ENCODE data around the gene NXN. TPM values are rescaled to one million over a fixed set of nuclear protein-coding genes. Genes with fewer than 3 reads are reported as not detected.
"Not testable (repeated sequence)": the region's sequence is repeated elsewhere in the genome, so short reads cannot be mapped to it uniquely, and the experiment has no call there.

NXN gene
- total RNA-seq, 1 experiment from 2014 or later, result 6.0 TPM

DNA sequence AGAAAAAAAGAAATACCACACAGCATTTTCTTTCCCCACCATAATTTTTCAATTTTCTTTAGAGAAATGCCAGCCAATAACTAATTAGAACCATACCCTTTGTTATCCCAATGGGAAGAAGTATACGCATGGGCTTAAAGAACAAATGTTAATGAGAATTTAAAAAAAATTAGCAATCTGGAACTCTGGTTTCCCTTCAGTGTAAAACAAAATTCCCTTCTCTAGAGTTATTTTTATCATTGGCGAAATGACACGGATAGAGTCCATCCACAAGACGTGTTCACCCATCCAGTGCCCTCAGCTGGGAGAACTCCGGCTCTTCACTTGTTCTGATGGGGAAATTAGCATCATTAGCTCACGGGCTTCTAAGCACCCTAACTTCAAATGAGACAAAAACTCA is 3.3 kb downstream of the NXN start:
- TF ChIP-seq, protein P1, sequence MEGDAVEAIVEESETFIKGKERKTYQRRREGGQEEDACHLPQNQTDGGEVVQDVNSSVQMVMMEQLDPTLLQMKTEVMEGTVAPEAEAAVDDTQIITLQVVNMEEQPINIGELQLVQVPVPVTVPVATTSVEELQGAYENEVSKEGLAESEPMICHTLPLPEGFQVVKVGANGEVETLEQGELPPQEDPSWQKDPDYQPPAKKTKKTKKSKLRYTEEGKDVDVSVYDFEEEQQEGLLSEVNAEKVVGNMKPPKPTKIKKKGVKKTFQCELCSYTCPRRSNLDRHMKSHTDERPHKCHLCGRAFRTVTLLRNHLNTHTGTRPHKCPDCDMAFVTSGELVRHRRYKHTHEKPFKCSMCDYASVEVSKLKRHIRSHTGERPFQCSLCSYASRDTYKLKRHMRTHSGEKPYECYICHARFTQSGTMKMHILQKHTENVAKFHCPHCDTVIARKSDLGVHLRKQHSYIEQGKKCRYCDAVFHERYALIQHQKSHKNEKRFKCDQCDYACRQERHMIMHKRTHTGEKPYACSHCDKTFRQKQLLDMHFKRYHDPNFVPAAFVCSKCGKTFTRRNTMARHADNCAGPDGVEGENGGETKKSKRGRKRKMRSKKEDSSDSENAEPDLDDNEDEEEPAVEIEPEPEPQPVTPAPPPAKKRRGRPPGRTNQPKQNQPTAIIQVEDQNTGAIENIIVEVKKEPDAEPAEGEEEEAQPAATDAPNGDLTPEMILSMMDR (conservative IDR thresholded peaks at IDR 0.05; ENCODE audit: low read depth, low read length), result no peak
- TF ChIP-seq EZH2 (IDR thresholded peaks at IDR 0.05; ENCODE audit: borderline replicate concordance, low read depth, low read length, poor library complexity, severe bottlenecking), result no peak
- Histone ChIP-seq H3K27me3 (replicated peaks; ENCODE audit: insufficient read depth, low read depth, low read length, poor library complexity) (peaks cover 48% of the 10 kb centered on the region), H3K4me1 (ENCODE audit: insufficient read depth, low read length, poor library complexity, severe bottlenecking) (peaks cover 8% of the 10 kb centered on the region), H3K36me3 (ENCODE audit: insufficient read depth, low read length, poor library complexity, severe bottlenecking) (no peaks in the 10 kb centered on the region), H3K9me3 (ENCODE audit: low read depth, low read length, poor library complexity, severe bottlenecking) (no peaks in the 10 kb centered on the region), H3K27ac (ENCODE audit: low read depth, low read length, poor library complexity, severe bottlenecking) (no peak overlapping the region), H3K4me3 (ENCODE audit: low read depth, low read length, poor library complexity, severe bottlenecking) (no peak overlapping the region)
- intact Hi-C loops (cut with micrococcal nuclease; ENCODE audit: unreplicated experiment), result no loop called here
- ChIA-PET CTCF (no interaction called here), POLR2A (ENCODE audit: low non-redundant PET) (no interaction called here)
- DNase-seq (ENCODE audit: low spot score), result no peak
- no TSS peak for BruUV-seq (replicated peaks)

DNA sequence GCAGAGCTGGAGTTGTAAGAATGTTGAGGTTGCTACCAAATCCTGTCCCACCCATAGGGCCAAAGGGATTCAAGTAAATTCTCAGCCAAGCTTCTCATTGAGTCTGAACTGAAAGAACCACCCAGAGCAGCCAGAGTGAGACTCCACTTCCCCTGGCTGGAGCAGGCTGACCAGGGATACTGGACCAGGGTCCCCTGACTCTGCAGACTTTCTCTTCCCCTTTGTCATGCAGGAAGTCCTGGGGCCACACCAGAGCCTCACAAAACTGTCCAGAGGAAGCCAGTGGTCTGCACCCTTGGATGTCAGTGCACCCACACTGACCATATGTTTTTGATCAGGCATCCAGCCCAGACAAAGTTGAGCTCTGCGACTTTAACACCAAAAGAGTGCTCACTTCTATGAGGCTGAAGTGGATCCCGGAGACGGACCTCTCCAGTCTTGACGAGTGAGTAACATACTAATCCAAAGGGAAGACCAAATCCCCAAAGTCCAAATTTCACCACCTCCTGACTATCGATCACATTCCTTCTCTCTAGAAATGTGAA is 4.1 kb downstream of the NXN start:
- Histone ChIP-seq H3K4me3 (ENCODE audit: low read depth, low read length, poor library complexity, severe bottlenecking) (no peak overlapping the region), H3K27ac (ENCODE audit: low read depth, low read length, poor library complexity, severe bottlenecking) (no peak overlapping the region), H3K36me3 (ENCODE audit: insufficient read depth, low read length, poor library complexity, severe bottlenecking) (no peaks in the 10 kb centered on the region), H3K27me3 (replicated peaks; ENCODE audit: insufficient read depth, low read depth, low read length, poor library complexity) (peaks cover 56% of the 10 kb centered on the region), H3K9me3 (ENCODE audit: low read depth, low read length, poor library complexity, severe bottlenecking) (no peaks in the 10 kb centered on the region), H3K4me1 (ENCODE audit: insufficient read depth, low read length, poor library complexity, severe bottlenecking) (peaks cover 8% of the 10 kb centered on the region)
- TF ChIP-seq EZH2 (IDR thresholded peaks at IDR 0.05; ENCODE audit: borderline replicate concordance, low read depth, low read length, poor library complexity, severe bottlenecking), result no peak
- TF ChIP-seq, protein P1 (conservative IDR thresholded peaks at IDR 0.05; ENCODE audit: low read depth, low read length), result no peak
- intact Hi-C loops (cut with micrococcal nuclease; ENCODE audit: unreplicated experiment), result no loop called here
- POLR2A ChIA-PET (ENCODE audit: low non-redundant PET), result no interaction called here
- no TSS peak for BruUV-seq (replicated peaks)
- CTCF ChIA-PET, result no interaction called here
- DNase-seq (ENCODE audit: low spot score), result no peak

DNA sequence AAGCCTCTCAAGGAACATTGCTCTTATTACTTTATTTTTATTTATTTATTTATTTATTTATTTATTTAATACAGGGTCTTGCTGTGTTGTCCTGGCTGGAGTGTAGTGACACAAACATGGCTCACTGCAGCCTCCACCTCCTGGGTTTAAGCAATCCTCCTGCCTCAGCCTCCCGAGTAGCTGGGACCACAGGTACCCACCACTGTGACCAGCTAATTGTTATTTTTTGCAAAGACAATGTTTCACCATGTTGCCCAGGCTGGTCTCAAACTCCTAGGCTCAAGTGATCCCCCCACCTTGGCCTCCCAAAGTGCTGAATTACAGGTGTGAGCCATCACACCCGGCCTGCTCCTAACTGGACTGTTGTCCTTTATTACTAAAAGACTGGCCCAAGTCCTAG is 4.8 kb downstream of the NXN start:
- DNase-seq (ENCODE audit: low spot score); H3K27ac ChIP-seq (ENCODE audit: low read depth, low read length, poor library complexity, severe bottlenecking); CTCF ChIA-PET; H3K36me3 ChIP-seq (ENCODE audit: insufficient read depth, low read length, poor library complexity, severe bottlenecking); H3K9me3 ChIP-seq (ENCODE audit: low read depth, low read length, poor library complexity, severe bottlenecking); H3K4me1 ChIP-seq (ENCODE audit: insufficient read depth, low read length, poor library complexity, severe bottlenecking); H3K4me3 ChIP-seq (ENCODE audit: low read depth, low read length, poor library complexity, severe bottlenecking); BruUV-seq (replicated peaks); intact Hi-C loops (cut with micrococcal nuclease; ENCODE audit: unreplicated experiment); POLR2A ChIA-PET (ENCODE audit: low non-redundant PET): not testable (repeated sequence)
- H3K27me3 ChIP-seq (replicated peaks; ENCODE audit: insufficient read depth, low read depth, low read length, poor library complexity), result peaks cover 63% of the 10 kb centered on the region

GRCh38 chr17:973053-973452 is 6.5 kb downstream of the NXN start:
- Histone ChIP-seq H3K27me3 (replicated peaks; ENCODE audit: insufficient read depth, low read depth, low read length, poor library complexity) (peaks cover 72% of the 10 kb centered on the region), H3K9me3 (ENCODE audit: low read depth, low read length, poor library complexity, severe bottlenecking) (no peaks in the 10 kb centered on the region), H3K36me3 (ENCODE audit: insufficient read depth, low read length, poor library complexity, severe bottlenecking) (no peaks in the 10 kb centered on the region), H3K27ac (ENCODE audit: low read depth, low read length, poor library complexity, severe bottlenecking) (no peak overlapping the region), H3K4me1 (ENCODE audit: insufficient read depth, low read length, poor library complexity, severe bottlenecking) (peaks cover 16% of the 10 kb centered on the region), H3K4me3 (ENCODE audit: low read depth, low read length, poor library complexity, severe bottlenecking) (no peak overlapping the region)
- BruUV-seq (replicated peaks), result no TSS peak
- TF ChIP-seq, protein P1 (conservative IDR thresholded peaks at IDR 0.05; ENCODE audit: low read depth, low read length), result no peak
- TF ChIP-seq EZH2 (IDR thresholded peaks at IDR 0.05; ENCODE audit: borderline replicate concordance, low read depth, low read length, poor library complexity, severe bottlenecking), result no peak
- no peak for DNase-seq (ENCODE audit: low spot score)
- intact Hi-C loops (cut with micrococcal nuclease; ENCODE audit: unreplicated experiment), result no loop called here
- ChIA-PET POLR2A (ENCODE audit: low non-redundant PET) (interaction anchor here (0.5 kb wide), 1 partner anchor 237 kb away, joined by 15 read pairs; no protein-coding TSS in a partner anchor), CTCF (no interaction called here)

DNA sequence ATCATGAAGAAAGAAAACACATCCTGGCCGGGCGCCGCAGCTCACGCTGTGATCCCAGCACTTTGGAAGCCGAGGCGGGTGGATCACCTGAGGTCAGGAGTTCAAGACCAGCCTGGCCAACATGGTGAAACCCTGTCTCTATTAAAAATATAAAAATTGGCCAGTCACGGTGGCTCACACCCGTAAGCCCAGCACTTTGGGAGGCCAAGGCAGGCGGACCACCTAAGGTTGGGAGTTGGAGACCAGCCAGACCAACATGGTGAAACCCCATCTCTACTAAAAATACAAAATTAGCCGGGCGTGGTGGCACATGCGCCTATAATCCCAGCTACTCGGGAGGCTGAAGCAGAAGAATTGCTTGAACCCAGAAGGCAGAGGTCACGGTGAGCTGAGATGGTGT is 7.7 kb downstream of the NXN start:
- intact Hi-C loops (cut with micrococcal nuclease; ENCODE audit: unreplicated experiment); H3K4me3 ChIP-seq (ENCODE audit: low read depth, low read length, poor library complexity, severe bottlenecking); BruUV-seq (replicated peaks); H3K27ac ChIP-seq (ENCODE audit: low read depth, low read length, poor library complexity, severe bottlenecking); DNase-seq (ENCODE audit: low spot score); H3K36me3 ChIP-seq (ENCODE audit: insufficient read depth, low read length, poor library complexity, severe bottlenecking); CTCF ChIA-PET; POLR2A ChIA-PET (ENCODE audit: low non-redundant PET); H3K9me3 ChIP-seq (ENCODE audit: low read depth, low read length, poor library complexity, severe bottlenecking): not testable (repeated sequence)
- Histone ChIP-seq H3K4me1 (ENCODE audit: insufficient read depth, low read length, poor library complexity, severe bottlenecking) (peaks cover 16% of the 10 kb centered on the region), H3K27me3 (replicated peaks; ENCODE audit: insufficient read depth, low read depth, low read length, poor library complexity) (peaks cover 61% of the 10 kb centered on the region)

Data from A673 (cell line).